Measurements from ENCODE around the gene UCHL3. TPM values are rescaled to one million over a fixed set of nuclear protein-coding genes. Genes with fewer than 3 reads are reported as not detected.

UCHL3 gene
- total RNA-seq, 1 donor from 2014 or later: 39.6 TPM

GRCh38 chr13:75521956-75522355, 27.6 kb upstream of the UCHL3 start:
- no peaks in the 10 kb centered on the region for H3K27me3 Mint-ChIP-seq

GRCh38 chr13:75530549-75530961, 19.0 kb upstream of the UCHL3 start:
- Mint-ChIP-seq H3K27ac (no peak overlapping the region), H3K27me3 (no peaks in the 10 kb centered on the region), H3K4me1 (ENCODE audit: low read depth) (no peaks in the 10 kb centered on the region), H3K4me3 (ENCODE audit: low read depth) (no peak overlapping the region), H3K9me3 (ENCODE audit: low read depth) (no peaks in the 10 kb centered on the region), H3K36me3 (ENCODE audit: insufficient read depth) (peaks cover 22% of the 10 kb centered on the region)
- no peak for TF ChIP-seq CTCF (IDR thresholded peaks at IDR 0.05; ENCODE audit: unreplicated experiment)
- DNase-seq (ENCODE audit: low spot score, unreplicated experiment): no peak

More at GRCh38 chr13:75521956-75522355, 27.6 kb upstream of the UCHL3 start:
- Mint-ChIP-seq H3K9me3 (ENCODE audit: low read depth) (peaks cover 10% of the 10 kb centered on the region), H3K36me3 (ENCODE audit: insufficient read depth) (peaks cover 12% of the 10 kb centered on the region), H3K4me3 (ENCODE audit: low read depth) (no peak overlapping the region), H3K4me1 (ENCODE audit: low read depth) (no peaks in the 10 kb centered on the region), H3K27ac (no peak overlapping the region)
- no peak for DNase-seq (ENCODE audit: low spot score, unreplicated experiment)
- TF ChIP-seq CTCF (IDR thresholded peaks at IDR 0.05; ENCODE audit: unreplicated experiment): no peak

- peaks cover 10% of the 10 kb centered on the region for H3K36me3 Mint-ChIP-seq (ENCODE audit: insufficient read depth)
- H3K4me3 Mint-ChIP-seq (ENCODE audit: low read depth): no peak overlapping the region
- H3K27me3 Mint-ChIP-seq: no peaks in the 10 kb centered on the region
- no peak for DNase-seq (ENCODE audit: low spot score, unreplicated experiment)
- peaks cover 12% of the 10 kb centered on the region for H3K4me1 Mint-ChIP-seq (ENCODE audit: low read depth)
- TF ChIP-seq CTCF (IDR thresholded peaks at IDR 0.05; ENCODE audit: unreplicated experiment): no peak
- H3K27ac Mint-ChIP-seq: no peak overlapping the region
- H3K9me3 Mint-ChIP-seq (ENCODE audit: low read depth): no peaks in the 10 kb centered on the region
These were observed 15.7 kb upstream of the UCHL3 start for GRCh38 chr13:75533861-75534260.

- Mint-ChIP-seq H3K27me3 (no peaks in the 10 kb centered on the region), H3K27ac (peak within 1 kb of the TSS; percentile 98), H3K4me3 (ENCODE audit: low read depth) (peak within 1 kb of the TSS; percentile 97), H3K36me3 (ENCODE audit: insufficient read depth) (peaks cover 1% of the 10 kb centered on the region), H3K9me3 (ENCODE audit: low read depth) (no peaks in the 10 kb centered on the region), H3K4me1 (ENCODE audit: low read depth) (peaks cover 12% of the 10 kb centered on the region)
- DNase-seq (ENCODE audit: low spot score, unreplicated experiment): peak; percentile 43
- TF ChIP-seq CTCF (IDR thresholded peaks at IDR 0.05; ENCODE audit: unreplicated experiment): no peak
These were observed 11.9 kb upstream of the UCHL3 start, which contains the start of gene COMMD6 for GRCh38 chr13:75537401-75538365. Gene COMMD6 (minus strand): TSS chr13:75537841. CDS start chr13:75537805, 36 bp downstream.

GRCh38 chr13:75541287-75541686, 8.3 kb upstream of the UCHL3 start:
- Mint-ChIP-seq H3K4me3 (ENCODE audit: low read depth) (no peak overlapping the region), H3K27ac (no peak overlapping the region), H3K27me3 (no peaks in the 10 kb centered on the region), H3K36me3 (ENCODE audit: insufficient read depth) (no peaks in the 10 kb centered on the region), H3K4me1 (ENCODE audit: low read depth) (peaks cover 10% of the 10 kb centered on the region), H3K9me3 (ENCODE audit: low read depth) (no peaks in the 10 kb centered on the region)
- no peak for DNase-seq (ENCODE audit: low spot score, unreplicated experiment)
- no peak for TF ChIP-seq CTCF (IDR thresholded peaks at IDR 0.05; ENCODE audit: unreplicated experiment)

Measured in progenitor cell of endocrine pancreas (in vitro differentiated cells).